HepG2 (cell line): Measurements from ENCODE around the gene ATP5MG. TPM values are rescaled to one million over a fixed set of nuclear protein-coding genes. Genes with fewer than 3 reads are reported as not detected.

ENCODE experiments used
- CHD2 ChIP-seq: IDR thresholded peaks from 2 replicates; pipeline ENCODE4 v1.6.1; 2011; ENCODE audit warnings: low read depth, low read length, improper control_type of control experiment
- GABPA ChIP-seq, 2 experiments: IDR thresholded peaks; 2 replicates each; pipeline ENCODE4 v1.6.1; 2011 to 2016; ENCODE audit warnings: low read depth in 2 of 2, low read length in 1 of 2, missing biosample characterization in 1 of 2, missing genetic modification characterization in 1 of 2
- GATA4 ChIP-seq: sonication (generic); IDR thresholded peaks from 2 replicates; pipeline ENCODE4 v1.6.1; 2016; ENCODE audit warnings: antibody characterized with exemption, low read depth, borderline replicate concordance
- HDAC6 ChIP-seq: fragments of 200-600 bp; sonication (generic); IDR thresholded peaks from 2 replicates; pipeline ENCODE4 v1.7.0; 2017; ENCODE audit warnings: mild to moderate bottlenecking, antibody characterized with exemption, low read length, low read depth
- HNF1B ChIP-seq: sonication (generic); formaldehyde crosslinking; IDR thresholded peaks from 2 replicates; pipeline ENCODE4 v1.5.1; 2020; ENCODE audit warnings: mild to moderate bottlenecking, moderate library complexity, missing genetic modification reagents
- MBNL3 ChIP-seq: fragments of 250-450 bp; sonication (Bioruptor Pico); conservative IDR thresholded peaks from 2 replicates; pipeline ENCODE4 v1.8.0; 2022; ENCODE audit warnings: mild to moderate bottlenecking, inconsistent platforms
- MYNN ChIP-seq: sonication (generic); formaldehyde crosslinking; IDR thresholded peaks from 2 replicates; pipeline ENCODE4 v1.4.0; 2020; ENCODE audit warnings: mild to moderate bottlenecking, low read depth, missing genetic modification reagents
- NBN ChIP-seq: fragments of 450-650 bp; conservative IDR thresholded peaks from 2 replicates; pipeline ENCODE4 v1.6.1; 2017
- NCOA1 ChIP-seq: sonication (generic); formaldehyde crosslinking; IDR thresholded peaks from 2 replicates; pipeline ENCODE4 v1.9.0; 2021; ENCODE audit warnings: missing genetic modification reagents
- NCOA5 ChIP-seq: sonication (generic); formaldehyde crosslinking; IDR thresholded peaks from 2 replicates; pipeline ENCODE4 v1.4.0; 2020; ENCODE audit warnings: missing genetic modification reagents
- NFE2L2 ChIP-seq: fragments of 150-350 bp; IDR thresholded peaks from 2 replicates; pipeline ENCODE4 v1.6.1; 2014; ENCODE audit warnings: low read length
- NR0B2 ChIP-seq: sonication (generic); formaldehyde crosslinking; IDR thresholded peaks from 2 replicates; pipeline ENCODE4 v1.4.0; 2020; ENCODE audit warnings: mild to moderate bottlenecking, missing genetic modification reagents
- PHF5A ChIP-seq: IDR thresholded peaks from one replicate; pipeline ENCODE4 v1.6.1; 2018; ENCODE audit warnings: low read depth, missing genetic modification reagents; ENCODE audit not compliant: unreplicated experiment
- PHF8 ChIP-seq: sonication (generic); formaldehyde crosslinking; IDR thresholded peaks from 2 replicates; pipeline ENCODE4 v1.5.0; 2020; ENCODE audit warnings: missing genetic modification reagents
- PPARG ChIP-seq: conservative IDR thresholded peaks from 2 replicates; pipeline ENCODE4 v1.6.1; 2016; ENCODE audit warnings: missing biosample characterization, missing genetic modification reagents
- RFX1 ChIP-seq: fragments of 450-650 bp; IDR thresholded peaks from 2 replicates; pipeline ENCODE4 v1.6.1; 2017
- SNAI1 ChIP-seq: sonication (generic); formaldehyde crosslinking; IDR thresholded peaks from 2 replicates; pipeline ENCODE4 v1.5.0; 2020; ENCODE audit warnings: mild to moderate bottlenecking, missing genetic modification reagents, borderline replicate concordance
- THAP11 ChIP-seq: IDR thresholded peaks from 2 replicates; pipeline ENCODE4 v1.6.1; 2016; ENCODE audit warnings: missing biosample characterization, missing genetic modification reagents
- ZBTB2 ChIP-seq: sonication (generic); formaldehyde crosslinking; IDR thresholded peaks from 2 replicates; pipeline ENCODE4 v1.8.0; 2022; ENCODE audit warnings: low read depth, missing genetic modification reagents
- ZBTB42 ChIP-seq: sonication (generic); formaldehyde crosslinking; IDR thresholded peaks from 2 replicates; pipeline ENCODE4 v1.5.0; 2020; ENCODE audit warnings: mild to moderate bottlenecking, missing genetic modification reagents
- ZFP41 ChIP-seq: sonication (generic); formaldehyde crosslinking; IDR thresholded peaks from 2 replicates; pipeline ENCODE4 v1.4.0; 2020; ENCODE audit warnings: mild to moderate bottlenecking, missing genetic modification reagents, borderline replicate concordance
- ZMYM4 ChIP-seq: sonication (generic); formaldehyde crosslinking; IDR thresholded peaks from 2 replicates; pipeline ENCODE4 v1.8.1; 2023; ENCODE audit warnings: mild to moderate bottlenecking, missing genetic modification reagents
- ZNF33A ChIP-seq: sonication (generic); formaldehyde crosslinking; IDR thresholded peaks from 2 replicates; pipeline ENCODE4 v1.5.1; 2020; ENCODE audit warnings: missing genetic modification reagents, mild to moderate bottlenecking, moderate library complexity, borderline replicate concordance
- ZNF552 ChIP-seq: sonication (generic); formaldehyde crosslinking; IDR thresholded peaks from 2 replicates; pipeline ENCODE4 v1.9.0; 2022; ENCODE audit warnings: missing genetic modification reagents, mild to moderate bottlenecking, borderline replicate concordance
- ZNF724P ChIP-seq: sonication (generic); formaldehyde crosslinking; IDR thresholded peaks from 2 replicates; pipeline ENCODE4 v1.8.0; 2022; ENCODE audit warnings: missing genetic modification reagents, borderline replicate concordance
- ZNF75D ChIP-seq: sonication (generic); formaldehyde crosslinking; IDR thresholded peaks from 2 replicates; pipeline ENCODE4 v1.8.1; 2023; ENCODE audit warnings: missing genetic modification reagents, mild to moderate bottlenecking, borderline replicate concordance
- ZNF775 ChIP-seq: sonication (generic); formaldehyde crosslinking; IDR thresholded peaks from 2 replicates; pipeline ENCODE4 v1.4.0; 2020; ENCODE audit warnings: missing genetic modification reagents, mild to moderate bottlenecking, moderate library complexity, borderline replicate concordance
- polyA plus RNA-seq, 8 experiments: library from polyadenylated mRNA; depleted of rRNA in 3 of 8; stranded (reverse) in 7 of 8; unstranded in 1 of 8; fragments of >200 nt; fragmentation: Illumina TruSeq in 4 of 8; extraction: Trizol in 4 of 8; gene quantifications; 2 replicates each; pipeline versions ENCODE4 v1.2.1 to v1.2.3, GENCODE V29; 2011 to 2016; ENCODE audit warnings: low read depth in 4 of 8, missing spikeins in 1 of 8, mixed read lengths in 1 of 8; ENCODE audit not compliant: insufficient read depth in 1 of 8
- total RNA-seq, 5 experiments: library from RNA; depleted of rRNA; stranded (reverse); fragments of >200 nt; fragmentation: Illumina TruSeq; extraction: Trizol; gene quantifications; 2 replicates each; pipeline ENCODE4 v1.2.3, GENCODE V29; 2016; ENCODE audit warnings: low read depth in 1 of 5
- TF ChIP-seq, protein P1 (sequence below): sonication (generic); formaldehyde crosslinking; IDR thresholded peaks from 2 replicates; pipeline ENCODE4 v1.5.0; 2020; ENCODE audit warnings: missing genetic modification reagents

Gene ATP5MG
- total and polyA plus RNA-seq, 2 of the 13 experiments (the other 11 are each of a cell fraction or from before 2014, with no cell fraction given) = 260 to 320 TPM

GRCh38 chr11:118401151-118401879, at the start of gene ATP5MG (continued):
- no peak; the same call in 1 of the 2 replicates for TF ChIP-seq ZNF724P (CRISPR knock-in tag)
- no peak for TF ChIP-seq ZBTB42 (CRISPR knock-in tag)
- no peak for TF ChIP-seq ZNF75D (CRISPR knock-in tag)
- peak; percentile 68; the same call in 1 of the 2 replicates for TF ChIP-seq ZNF33A
- TF ChIP-seq ZMYM4 (CRISPR knock-in tag) = no peak
- no peak for TF ChIP-seq ZNF775 (CRISPR knock-in tag)
- TF ChIP-seq GABPA (IDR thresholded peaks at IDR 0.05; ENCODE audit: low read depth, low read length) = peak; percentile 32; the same call in 1 of the 2 replicates
- peak; percentile 83 for TF ChIP-seq GABPA (CRISPR knock-in tag; IDR thresholded peaks at IDR 0.05; ENCODE audit: low read depth)
- no peak; the same call in 1 of the 2 replicates for TF ChIP-seq ZNF552
- TF ChIP-seq PPARG (CRISPR knock-in tag) = no peak
- TF ChIP-seq NR0B2 (CRISPR knock-in tag) = no peak
- no peak for TF ChIP-seq NFE2L2
- TF ChIP-seq MYNN (CRISPR knock-in tag) = no peak
- TF ChIP-seq CHD2 = no peak
- TF ChIP-seq ZBTB2 (CRISPR knock-in tag) = no peak
- TF ChIP-seq NBN = no peak
- peak; percentile 97 for TF ChIP-seq PHF8
- TF ChIP-seq HDAC6 = peak; percentile 100; the same call in 1 of the 2 replicates
- TF ChIP-seq ZFP41 (CRISPR knock-in tag) = no peak
- TF ChIP-seq, protein P1, sequence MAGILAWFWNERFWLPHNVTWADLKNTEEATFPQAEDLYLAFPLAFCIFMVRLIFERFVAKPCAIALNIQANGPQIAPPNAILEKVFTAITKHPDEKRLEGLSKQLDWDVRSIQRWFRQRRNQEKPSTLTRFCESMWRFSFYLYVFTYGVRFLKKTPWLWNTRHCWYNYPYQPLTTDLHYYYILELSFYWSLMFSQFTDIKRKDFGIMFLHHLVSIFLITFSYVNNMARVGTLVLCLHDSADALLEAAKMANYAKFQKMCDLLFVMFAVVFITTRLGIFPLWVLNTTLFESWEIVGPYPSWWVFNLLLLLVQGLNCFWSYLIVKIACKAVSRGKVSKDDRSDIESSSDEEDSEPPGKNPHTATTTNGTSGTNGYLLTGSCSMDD (CRISPR knock-in tag) = no peak; the same call in 1 of the 2 replicates
- peak; percentile 77; the same call in 1 of the 2 replicates for TF ChIP-seq SNAI1 (CRISPR knock-in tag)
- TF ChIP-seq NCOA5 (CRISPR knock-in tag) = no peak
- TF ChIP-seq NCOA1 (CRISPR knock-in tag) = no peak
- peak; percentile 44 for TF ChIP-seq PHF5A (CRISPR knock-in tag)
- no peak for TF ChIP-seq MBNL3
- peak; percentile 80 for TF ChIP-seq THAP11 (CRISPR knock-in tag)
- no peak for TF ChIP-seq GATA4
- no peak for TF ChIP-seq RFX1
- peak; percentile 43; the same call in 1 of the 2 replicates for TF ChIP-seq HNF1B (CRISPR knock-in tag)
